WTC11 (cell line): ENCODE measurements around the gene SOX6. TPM values are rescaled to one million over a fixed set of nuclear protein-coding genes. Genes with fewer than 3 reads are reported as not detected.

Experiments
- ATAC-seq: fragments of 200-7000 bp; cut with Tn5 transposase; 2 replicates; pipeline ENCODE4 v1.10.0; 2021; ENCODE audit warnings: mild to moderate bottlenecking, moderate library complexity
- CTCF ChIA-PET: fragments of 300-600 bp; sonication (Branson Sonifier 250); formaldehyde crosslinking; loops from one replicate; lab custom pipeline; 2021; ENCODE audit warnings: antibody characterized with exemption; lab: Charles Lee
- POLR2A ChIA-PET: fragments of 350-600 bp; sonication (Branson Sonifier 250); formaldehyde crosslinking; loops from one replicate; lab custom pipeline; 2021; ENCODE audit warnings: antibody characterized with exemption; lab: Charles Lee
- DNase-seq: peaks from one replicate; pipeline ENCODE4 v3.0.0; 2021; ENCODE audit warnings: low spot score
- H3K27ac Mint-ChIP-seq: 2 replicates; pipeline ENCODE4 v1.8.0; 2021; ENCODE audit warnings: mixed read lengths
- H3K27me3 Mint-ChIP-seq: 2 replicates; pipeline ENCODE4 v1.8.0; 2021; ENCODE audit warnings: low read depth, mild to moderate bottlenecking, moderate library complexity, mixed read lengths
- H3K36me3 Mint-ChIP-seq: 2 replicates; pipeline ENCODE4 v1.8.0; 2021; ENCODE audit warnings: mixed read lengths
- H3K4me1 Mint-ChIP-seq: 2 replicates; pipeline ENCODE4 v1.8.0; 2022; ENCODE audit warnings: mixed read lengths
- H3K4me3 Mint-ChIP-seq: 2 replicates; pipeline ENCODE4 v1.8.0; 2021; ENCODE audit warnings: mild to moderate bottlenecking, moderate library complexity, mixed read lengths
- H3K9me3 Mint-ChIP-seq: 2 replicates; pipeline ENCODE4 v1.8.0; 2021; ENCODE audit warnings: mixed read lengths
- ATF6 ChIP-seq: sonication (generic); formaldehyde crosslinking; IDR thresholded peaks from 2 replicates; pipeline ENCODE4 v1.8.1; 2023; ENCODE audit warnings: mild to moderate bottlenecking, missing genetic modification reagents
- CBFB ChIP-seq: sonication (generic); formaldehyde crosslinking; IDR thresholded peaks from 2 replicates; pipeline ENCODE4 v1.8.1; 2022; ENCODE audit warnings: mild to moderate bottlenecking, low read depth, missing genetic modification reagents
- CREB1 ChIP-seq: sonication (generic); formaldehyde crosslinking; IDR thresholded peaks from 2 replicates; pipeline ENCODE4 v1.8.0; 2023; ENCODE audit warnings: mild to moderate bottlenecking, missing genetic modification reagents
- ELF4 ChIP-seq: sonication (generic); formaldehyde crosslinking; IDR thresholded peaks from 2 replicates; pipeline ENCODE4 v1.8.1; 2022; ENCODE audit warnings: low read depth, mild to moderate bottlenecking, moderate library complexity, missing genetic modification reagents
- EMX1 ChIP-seq: fragments of 250-450 bp; sonication (Bioruptor Pico); IDR thresholded peaks from 2 replicates; pipeline ENCODE4 v1.8.0; 2021; ENCODE audit warnings: mild to moderate bottlenecking
- ESRRA ChIP-seq: sonication (generic); formaldehyde crosslinking; IDR thresholded peaks from 2 replicates; pipeline ENCODE4 v1.8.1; 2022; ENCODE audit warnings: mild to moderate bottlenecking, missing genetic modification reagents, borderline replicate concordance
- ETV6 ChIP-seq: sonication (generic); formaldehyde crosslinking; IDR thresholded peaks from 2 replicates; pipeline ENCODE4 v1.8.1; 2022; ENCODE audit warnings: mild to moderate bottlenecking, missing genetic modification reagents
- FOXP1 ChIP-seq: sonication (generic); formaldehyde crosslinking; IDR thresholded peaks from 2 replicates; pipeline ENCODE4 v1.8.0; 2022; ENCODE audit warnings: missing genetic modification reagents, mild to moderate bottlenecking, moderate library complexity, borderline replicate concordance
- GABPB1 ChIP-seq: sonication (generic); formaldehyde crosslinking; IDR thresholded peaks from 2 replicates; pipeline ENCODE4 v1.8.1; 2023; ENCODE audit warnings: mild to moderate bottlenecking, missing genetic modification reagents
- IRF2 ChIP-seq: sonication (generic); formaldehyde crosslinking; IDR thresholded peaks from 2 replicates; pipeline ENCODE4 v1.8.0; 2022; ENCODE audit warnings: low read depth, missing genetic modification reagents, borderline replicate concordance
- JUN ChIP-seq: sonication (generic); formaldehyde crosslinking; IDR thresholded peaks from 2 replicates; pipeline ENCODE4 v1.8.0; 2023; ENCODE audit warnings: mild to moderate bottlenecking, missing genetic modification reagents
- NFYB ChIP-seq: sonication (generic); formaldehyde crosslinking; conservative IDR thresholded peaks from 2 replicates; pipeline ENCODE4 v1.8.0; 2022; ENCODE audit warnings: low read depth, missing genetic modification reagents
- NR2C2 ChIP-seq: sonication (generic); formaldehyde crosslinking; IDR thresholded peaks from 2 replicates; pipeline ENCODE4 v1.8.0; 2022; ENCODE audit warnings: mild to moderate bottlenecking, missing genetic modification reagents
- NR3C1 ChIP-seq: sonication (generic); formaldehyde crosslinking; conservative IDR thresholded peaks from 2 replicates; pipeline ENCODE4 v1.8.1; 2023; ENCODE audit warnings: low read depth, mild to moderate bottlenecking, missing genetic modification reagents
- PRRX2 ChIP-seq: fragments of 250-450 bp; sonication (Bioruptor Pico); IDR thresholded peaks from 2 replicates; pipeline ENCODE4 v1.8.0; 2021; ENCODE audit warnings: mild to moderate bottlenecking
- SMAD3 ChIP-seq: sonication (generic); formaldehyde crosslinking; IDR thresholded peaks from 2 replicates; pipeline ENCODE4 v1.8.0; 2022; ENCODE audit warnings: missing genetic modification reagents, mild to moderate bottlenecking, borderline replicate concordance
- TCF7 ChIP-seq: sonication (generic); formaldehyde crosslinking; IDR thresholded peaks from 2 replicates; pipeline ENCODE4 v1.8.0; 2022; ENCODE audit warnings: mild to moderate bottlenecking, low read depth, missing genetic modification reagents, moderate library complexity
- TEAD1 ChIP-seq: sonication (generic); formaldehyde crosslinking; IDR thresholded peaks from 2 replicates; pipeline ENCODE4 v1.8.0; 2022; ENCODE audit warnings: mild to moderate bottlenecking, missing genetic modification reagents
- USF1 ChIP-seq: sonication (generic); formaldehyde crosslinking; IDR thresholded peaks from 2 replicates; pipeline ENCODE4 v1.8.0; 2022; ENCODE audit warnings: mild to moderate bottlenecking, missing genetic modification reagents
- ZNF423 ChIP-seq: fragments of 250-450 bp; sonication (Bioruptor Pico); IDR thresholded peaks from 2 replicates; pipeline ENCODE4 v2.1.2; 2022; ENCODE audit warnings: mild to moderate bottlenecking, moderate library complexity
- total RNA-seq: library from RNA; stranded (reverse); gene quantifications from 3 replicates; pipeline ENCODE4 v1.2.3, GENCODE V29; 2021
- TF ChIP-seq, protein P1 (sequence below): sonication (generic); formaldehyde crosslinking; IDR thresholded peaks from 2 replicates; pipeline ENCODE4 v1.8.1; 2022; ENCODE audit warnings: mild to moderate bottlenecking, moderate library complexity, missing genetic modification reagents
- TF ChIP-seq, protein P2 (sequence below): fragments of 250-450 bp; sonication (Bioruptor Pico); IDR thresholded peaks from 2 replicates; pipeline ENCODE4 v1.9.0; 2021; ENCODE audit warnings: mild to moderate bottlenecking
- TF ChIP-seq, protein P3 (sequence below): sonication (generic); formaldehyde crosslinking; IDR thresholded peaks from 2 replicates; pipeline ENCODE4 v1.8.0; 2022; ENCODE audit warnings: mild to moderate bottlenecking, missing genetic modification reagents
- TF ChIP-seq, protein P4 (sequence below): sonication (generic); formaldehyde crosslinking; IDR thresholded peaks from 2 replicates; pipeline ENCODE4 v1.8.0; 2023; ENCODE audit warnings: mild to moderate bottlenecking, missing genetic modification reagents

The SOX6 gene
- total RNA-seq, 1 experiment from 2014 or later = 0.13 TPM

DNA sequence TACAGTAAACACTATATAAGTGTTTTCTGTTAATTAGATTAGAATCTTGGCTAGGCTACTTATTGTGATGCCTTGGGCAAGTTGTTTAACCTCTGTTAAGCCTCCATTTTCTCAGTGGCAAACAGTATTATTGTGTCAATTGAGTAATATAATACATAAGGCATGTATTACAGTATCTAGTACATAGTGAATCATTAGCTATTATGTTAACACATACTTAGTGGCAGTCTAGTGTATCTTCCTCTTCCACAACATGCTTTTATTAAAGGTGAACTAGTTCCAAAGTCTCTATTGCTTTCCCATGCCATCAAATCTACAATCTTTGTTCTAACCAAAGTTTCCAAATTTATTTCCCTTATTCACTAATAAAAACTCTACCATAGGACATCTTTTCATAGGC, 200.9 kb downstream of the SOX6 start:
- Mint-ChIP-seq H3K9me3 (no peaks in the 10 kb centered on the region), H3K36me3 (no peaks in the 10 kb centered on the region), H3K27ac (no peak overlapping the region), H3K4me1 (peaks cover 4% of the 10 kb centered on the region), H3K27me3 (no peaks in the 10 kb centered on the region), H3K4me3 (no peak overlapping the region)
- no peak for ATAC-seq
- TF ChIP-seq, protein P1, sequence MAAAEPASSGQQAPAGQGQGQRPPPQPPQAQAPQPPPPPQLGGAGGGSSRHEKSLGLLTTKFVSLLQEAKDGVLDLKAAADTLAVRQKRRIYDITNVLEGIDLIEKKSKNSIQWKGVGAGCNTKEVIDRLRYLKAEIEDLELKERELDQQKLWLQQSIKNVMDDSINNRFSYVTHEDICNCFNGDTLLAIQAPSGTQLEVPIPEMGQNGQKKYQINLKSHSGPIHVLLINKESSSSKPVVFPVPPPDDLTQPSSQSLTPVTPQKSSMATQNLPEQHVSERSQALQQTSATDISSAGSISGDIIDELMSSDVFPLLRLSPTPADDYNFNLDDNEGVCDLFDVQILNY (CRISPR knock-in tag) = no peak
- TF ChIP-seq FOXP1 (CRISPR knock-in tag) (no peak), PRRX2 (CRISPR knock-in tag) (no peak), NR3C1 (CRISPR knock-in tag) (no peak), JUN (CRISPR knock-in tag) (no peak), NR2C2 (CRISPR knock-in tag) (no peak), TEAD1 (no peak), NFYB (no peak), ATF6 (no peak), TCF7 (CRISPR knock-in tag) (no peak), ZNF423 (CRISPR knock-in tag) (no peak), ETV6 (CRISPR knock-in tag) (no peak)
- TF ChIP-seq, protein P2, sequence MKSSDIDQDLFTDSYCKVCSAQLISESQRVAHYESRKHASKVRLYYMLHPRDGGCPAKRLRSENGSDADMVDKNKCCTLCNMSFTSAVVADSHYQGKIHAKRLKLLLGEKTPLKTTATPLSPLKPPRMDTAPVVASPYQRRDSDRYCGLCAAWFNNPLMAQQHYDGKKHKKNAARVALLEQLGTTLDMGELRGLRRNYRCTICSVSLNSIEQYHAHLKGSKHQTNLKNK = no peak
- TF ChIP-seq, protein P3, sequence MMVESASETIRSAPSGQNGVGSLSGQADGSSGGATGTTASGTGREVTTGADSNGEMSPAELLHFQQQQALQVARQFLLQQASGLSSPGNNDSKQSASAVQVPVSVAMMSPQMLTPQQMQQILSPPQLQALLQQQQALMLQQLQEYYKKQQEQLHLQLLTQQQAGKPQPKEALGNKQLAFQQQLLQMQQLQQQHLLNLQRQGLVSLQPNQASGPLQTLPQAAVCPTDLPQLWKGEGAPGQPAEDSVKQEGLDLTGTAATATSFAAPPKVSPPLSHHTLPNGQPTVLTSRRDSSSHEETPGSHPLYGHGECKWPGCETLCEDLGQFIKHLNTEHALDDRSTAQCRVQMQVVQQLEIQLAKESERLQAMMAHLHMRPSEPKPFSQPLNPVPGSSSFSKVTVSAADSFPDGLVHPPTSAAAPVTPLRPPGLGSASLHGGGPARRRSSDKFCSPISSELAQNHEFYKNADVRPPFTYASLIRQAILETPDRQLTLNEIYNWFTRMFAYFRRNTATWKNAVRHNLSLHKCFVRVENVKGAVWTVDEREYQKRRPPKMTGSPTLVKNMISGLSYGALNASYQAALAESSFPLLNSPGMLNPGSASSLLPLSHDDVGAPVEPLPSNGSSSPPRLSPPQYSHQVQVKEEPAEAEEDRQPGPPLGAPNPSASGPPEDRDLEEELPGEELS = no peak
- TF ChIP-seq, protein P4, sequence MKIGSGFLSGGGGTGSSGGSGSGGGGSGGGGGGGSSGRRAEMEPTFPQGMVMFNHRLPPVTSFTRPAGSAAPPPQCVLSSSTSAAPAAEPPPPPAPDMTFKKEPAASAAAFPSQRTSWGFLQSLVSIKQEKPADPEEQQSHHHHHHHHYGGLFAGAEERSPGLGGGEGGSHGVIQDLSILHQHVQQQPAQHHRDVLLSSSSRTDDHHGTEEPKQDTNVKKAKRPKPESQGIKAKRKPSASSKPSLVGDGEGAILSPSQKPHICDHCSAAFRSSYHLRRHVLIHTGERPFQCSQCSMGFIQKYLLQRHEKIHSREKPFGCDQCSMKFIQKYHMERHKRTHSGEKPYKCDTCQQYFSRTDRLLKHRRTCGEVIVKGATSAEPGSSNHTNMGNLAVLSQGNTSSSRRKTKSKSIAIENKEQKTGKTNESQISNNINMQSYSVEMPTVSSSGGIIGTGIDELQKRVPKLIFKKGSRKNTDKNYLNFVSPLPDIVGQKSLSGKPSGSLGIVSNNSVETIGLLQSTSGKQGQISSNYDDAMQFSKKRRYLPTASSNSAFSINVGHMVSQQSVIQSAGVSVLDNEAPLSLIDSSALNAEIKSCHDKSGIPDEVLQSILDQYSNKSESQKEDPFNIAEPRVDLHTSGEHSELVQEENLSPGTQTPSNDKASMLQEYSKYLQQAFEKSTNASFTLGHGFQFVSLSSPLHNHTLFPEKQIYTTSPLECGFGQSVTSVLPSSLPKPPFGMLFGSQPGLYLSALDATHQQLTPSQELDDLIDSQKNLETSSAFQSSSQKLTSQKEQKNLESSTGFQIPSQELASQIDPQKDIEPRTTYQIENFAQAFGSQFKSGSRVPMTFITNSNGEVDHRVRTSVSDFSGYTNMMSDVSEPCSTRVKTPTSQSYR (CRISPR knock-in tag) = no peak
- DNase-seq = no peak
- ChIA-PET CTCF (no interaction called here), POLR2A (no interaction called here)

DNA sequence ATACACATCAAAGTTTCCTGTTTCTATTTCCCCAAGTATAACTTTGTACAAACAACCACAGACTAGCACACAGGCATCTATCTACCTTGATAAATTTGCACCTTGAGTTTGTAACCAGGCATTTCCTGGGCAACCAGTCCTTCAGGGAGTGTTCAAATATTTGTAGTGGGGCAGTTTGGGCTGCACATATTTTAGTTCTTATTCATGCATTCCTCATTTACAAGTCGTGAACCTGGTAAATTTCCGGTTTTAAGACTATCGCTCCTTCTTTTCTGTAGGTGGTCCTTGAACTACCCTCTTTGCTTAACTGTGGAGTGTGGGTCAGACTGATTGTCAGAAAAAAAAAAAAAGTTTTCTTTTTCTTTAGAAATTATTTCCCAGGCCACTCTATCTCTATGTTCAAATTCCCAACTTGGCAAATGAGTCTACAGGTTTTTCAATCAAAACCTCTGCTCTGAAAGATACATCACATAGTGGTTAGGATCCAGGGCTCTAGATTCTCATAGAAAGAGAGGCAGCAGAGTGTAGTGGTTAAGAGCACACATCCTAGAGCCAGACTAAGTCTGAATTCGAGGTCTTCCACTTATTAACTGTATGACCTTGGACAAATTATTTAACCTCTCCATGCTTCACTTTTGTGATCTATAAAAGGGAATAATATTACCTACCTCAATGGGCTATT, 201.5 kb downstream of the SOX6 start:
- no peak overlapping the region for H3K4me3 Mint-ChIP-seq
- H3K36me3 Mint-ChIP-seq = no peaks in the 10 kb centered on the region
- H3K27me3 Mint-ChIP-seq = no peaks in the 10 kb centered on the region
- no peak for DNase-seq
- ChIA-PET POLR2A (no interaction called here), CTCF (no interaction called here)
- H3K27ac Mint-ChIP-seq = no peak overlapping the region
- ATAC-seq = no peak
- H3K4me1 Mint-ChIP-seq = peaks cover 4% of the 10 kb centered on the region
- H3K9me3 Mint-ChIP-seq = no peaks in the 10 kb centered on the region
- TF ChIP-seq ZNF423 (CRISPR knock-in tag) (no peak), USF1 (no peak), ESRRA (CRISPR knock-in tag) (no peak), IRF2 (no peak), CBFB (CRISPR knock-in tag) (no peak), CREB1 (CRISPR knock-in tag) (no peak), SMAD3 (no peak), GABPB1 (CRISPR knock-in tag) (no peak), TCF7 (CRISPR knock-in tag) (no peak), EMX1 (no peak), ELF4 (CRISPR knock-in tag) (no peak)
- TF ChIP-seq, protein P3 = no peak
- TF ChIP-seq, protein P1 (CRISPR knock-in tag) = no peak
